HepG2 (cell line): ENCODE results near the gene CTNND1. TPM values are rescaled to one million over a fixed set of nuclear protein-coding genes. Genes with fewer than 3 reads are reported as not detected.

ENCODE experiments used
- AFF4 ChIP-seq: sonication (generic); formaldehyde crosslinking; IDR thresholded peaks from 2 replicates; pipeline ENCODE4 v1.4.0; 2020; ENCODE audit warnings: missing genetic modification reagents
- ATM ChIP-seq: fragments of 450-650 bp; IDR thresholded peaks from 2 replicates; pipeline ENCODE4 v1.7.1; 2017; ENCODE audit warnings: mild to moderate bottlenecking, borderline replicate concordance
- FOXK1 ChIP-seq: sonication (generic); formaldehyde crosslinking; IDR thresholded peaks from 2 replicates; pipeline ENCODE4 v1.4.0; 2020; ENCODE audit warnings: low read depth, missing genetic modification reagents, borderline replicate concordance
- HNF4A ChIP-seq: sonication (generic); formaldehyde crosslinking; IDR thresholded peaks from 2 replicates; pipeline ENCODE4 v1.4.0; 2020; ENCODE audit warnings: missing genetic modification reagents
- MAFK ChIP-seq, 2 experiments: IDR thresholded peaks in 1 of 2; conservative IDR thresholded peaks in 1 of 2; 2 replicates each; pipeline ENCODE4 v1.6.1; 2011; ENCODE audit warnings: improper control_type of control experiment in 2 of 2, low read length in 2 of 2
- MBD4 ChIP-seq: IDR thresholded peaks from 2 replicates; pipeline ENCODE4 v1.6.1; 2012; ENCODE audit warnings: low read length, inconsistent platforms, borderline replicate concordance
- MEIS2 ChIP-seq: sonication (generic); formaldehyde crosslinking; IDR thresholded peaks from 2 replicates; pipeline ENCODE4 v1.9.0; 2021; ENCODE audit warnings: mild to moderate bottlenecking, missing genetic modification reagents
- NFYB ChIP-seq: sonication (generic); formaldehyde crosslinking; IDR thresholded peaks from 2 replicates; pipeline ENCODE4 v1.4.0; 2020; ENCODE audit warnings: missing genetic modification reagents
- POLR2G ChIP-seq: fragments of 200-400 bp; formaldehyde crosslinking; IDR thresholded peaks from 2 replicates; pipeline ENCODE4 v1.6.1; 2018; ENCODE audit warnings: mild to moderate bottlenecking, low read depth, low read length, moderate library complexity
- SAP130 ChIP-seq: IDR thresholded peaks from 2 replicates; pipeline ENCODE4 v1.6.1; 2016; ENCODE audit warnings: low read depth
- SOX13 ChIP-seq, 3 experiments: fragments of 450-650 bp in 1 of 3; sonication (generic) in 1 of 3; formaldehyde crosslinking in 1 of 3; IDR thresholded peaks in 2 of 3; conservative IDR thresholded peaks in 1 of 3; 2 replicates each; pipeline versions ENCODE4 v1.5.0 to v1.6.1; 2016 to 2020; ENCODE audit warnings: antibody characterized with exemption in 1 of 3, mild to moderate bottlenecking in 1 of 3, missing compliant biosample characterization in 1 of 3, missing genetic modification reagents in 1 of 3, moderate library complexity in 1 of 3
- SP5 ChIP-seq: IDR thresholded peaks from 2 replicates; pipeline ENCODE4 v1.6.1; 2016; ENCODE audit warnings: low read depth, borderline replicate concordance
- TFDP1 ChIP-seq: IDR thresholded peaks from 2 replicates; pipeline ENCODE4 v1.6.1; 2016; ENCODE audit warnings: missing compliant biosample characterization, missing genetic modification reagents, borderline replicate concordance
- ZNF614 ChIP-seq: IDR thresholded peaks from 2 replicates; pipeline ENCODE4 v1.6.1; 2018; ENCODE audit warnings: missing biosample characterization, missing genetic modification reagents, inconsistent platforms, borderline replicate concordance
- ZNF777 ChIP-seq: sonication (generic); formaldehyde crosslinking; IDR thresholded peaks from 2 replicates; pipeline ENCODE4 v1.4.0; 2020; ENCODE audit warnings: missing genetic modification reagents
- polyA plus RNA-seq, 8 experiments: library from polyadenylated mRNA; depleted of rRNA in 3 of 8; stranded (reverse) in 7 of 8; unstranded in 1 of 8; fragments of >200 nt; fragmentation: Illumina TruSeq in 4 of 8; extraction: Trizol in 4 of 8; gene quantifications; 2 replicates each; pipeline versions ENCODE4 v1.2.1 to v1.2.3, GENCODE V29; 2011 to 2016; ENCODE audit warnings: low read depth in 4 of 8, missing spikeins in 1 of 8, mixed read lengths in 1 of 8; ENCODE audit not compliant: insufficient read depth in 1 of 8
- total RNA-seq, 5 experiments: library from RNA; depleted of rRNA; stranded (reverse); fragments of >200 nt; fragmentation: Illumina TruSeq; extraction: Trizol; gene quantifications; 2 replicates each; pipeline ENCODE4 v1.2.3, GENCODE V29; 2016; ENCODE audit warnings: low read depth in 1 of 5
- TF ChIP-seq, protein P1 (sequence below): IDR thresholded peaks from 2 replicates; pipeline ENCODE4 v1.6.1; 2016; ENCODE audit warnings: missing genetic modification reagents, missing compliant biosample characterization
- TF ChIP-seq, protein P2 (sequence below): IDR thresholded peaks from 2 replicates; pipeline ENCODE4 v1.4.0; 2020; ENCODE audit warnings: mild to moderate bottlenecking, missing genetic modification reagents
- TF ChIP-seq, protein P3 (sequence below): sonication (generic); formaldehyde crosslinking; IDR thresholded peaks from 2 replicates; pipeline ENCODE4 v1.5.0; 2020; ENCODE audit warnings: mild to moderate bottlenecking, missing genetic modification reagents, moderate library complexity

Gene CTNND1
- total and polyA plus RNA-seq, 2 of the 13 experiments (the other 11 are each of a cell fraction or from before 2014, with no cell fraction given) = 117 to 128 TPM

DNA sequence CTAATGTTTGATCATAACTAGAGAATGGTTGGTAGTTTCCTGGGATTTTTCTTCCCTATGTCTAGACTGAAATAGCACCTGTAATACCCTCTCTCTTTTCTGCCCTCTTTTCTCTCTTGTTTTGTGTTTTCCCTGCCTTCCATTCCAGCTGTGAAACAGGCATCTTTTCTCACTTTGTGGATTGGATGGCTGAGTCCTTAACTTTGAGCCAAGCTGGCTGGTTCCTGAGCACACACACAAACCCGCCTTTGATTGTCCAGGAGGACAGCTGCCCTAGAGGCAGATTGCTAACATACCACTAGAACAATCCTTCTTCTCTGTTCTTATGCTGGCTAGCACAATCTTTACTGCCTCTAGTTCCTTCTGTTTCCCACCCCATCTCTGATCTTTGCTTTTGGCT, 17.7 kb downstream of the CTNND1 start (continued):
- TF ChIP-seq FOXK1 (CRISPR knock-in tag) = 0 out of 2 replicates have a peak, but pooled peaks have one; percentile 14
- TF ChIP-seq TFDP1 (CRISPR knock-in tag) = peak; percentile 22; the same call in 1 of the 2 replicates
- TF ChIP-seq MEIS2 (CRISPR knock-in tag) = 0 out of 2 replicates have a peak, but pooled peaks have one; percentile 31
- TF ChIP-seq SP5 (CRISPR knock-in tag) = peak; percentile 22; the same call in 1 of the 2 replicates
- TF ChIP-seq, protein P1, sequence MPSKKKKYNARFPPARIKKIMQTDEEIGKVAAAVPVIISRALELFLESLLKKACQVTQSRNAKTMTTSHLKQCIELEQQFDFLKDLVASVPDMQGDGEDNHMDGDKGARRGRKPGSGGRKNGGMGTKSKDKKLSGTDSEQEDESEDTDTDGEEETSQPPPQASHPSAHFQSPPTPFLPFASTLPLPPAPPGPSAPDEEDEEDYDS (CRISPR knock-in tag) = 0 out of 2 replicates have a peak, but pooled peaks have one; percentile 32
- TF ChIP-seq, protein P2, sequence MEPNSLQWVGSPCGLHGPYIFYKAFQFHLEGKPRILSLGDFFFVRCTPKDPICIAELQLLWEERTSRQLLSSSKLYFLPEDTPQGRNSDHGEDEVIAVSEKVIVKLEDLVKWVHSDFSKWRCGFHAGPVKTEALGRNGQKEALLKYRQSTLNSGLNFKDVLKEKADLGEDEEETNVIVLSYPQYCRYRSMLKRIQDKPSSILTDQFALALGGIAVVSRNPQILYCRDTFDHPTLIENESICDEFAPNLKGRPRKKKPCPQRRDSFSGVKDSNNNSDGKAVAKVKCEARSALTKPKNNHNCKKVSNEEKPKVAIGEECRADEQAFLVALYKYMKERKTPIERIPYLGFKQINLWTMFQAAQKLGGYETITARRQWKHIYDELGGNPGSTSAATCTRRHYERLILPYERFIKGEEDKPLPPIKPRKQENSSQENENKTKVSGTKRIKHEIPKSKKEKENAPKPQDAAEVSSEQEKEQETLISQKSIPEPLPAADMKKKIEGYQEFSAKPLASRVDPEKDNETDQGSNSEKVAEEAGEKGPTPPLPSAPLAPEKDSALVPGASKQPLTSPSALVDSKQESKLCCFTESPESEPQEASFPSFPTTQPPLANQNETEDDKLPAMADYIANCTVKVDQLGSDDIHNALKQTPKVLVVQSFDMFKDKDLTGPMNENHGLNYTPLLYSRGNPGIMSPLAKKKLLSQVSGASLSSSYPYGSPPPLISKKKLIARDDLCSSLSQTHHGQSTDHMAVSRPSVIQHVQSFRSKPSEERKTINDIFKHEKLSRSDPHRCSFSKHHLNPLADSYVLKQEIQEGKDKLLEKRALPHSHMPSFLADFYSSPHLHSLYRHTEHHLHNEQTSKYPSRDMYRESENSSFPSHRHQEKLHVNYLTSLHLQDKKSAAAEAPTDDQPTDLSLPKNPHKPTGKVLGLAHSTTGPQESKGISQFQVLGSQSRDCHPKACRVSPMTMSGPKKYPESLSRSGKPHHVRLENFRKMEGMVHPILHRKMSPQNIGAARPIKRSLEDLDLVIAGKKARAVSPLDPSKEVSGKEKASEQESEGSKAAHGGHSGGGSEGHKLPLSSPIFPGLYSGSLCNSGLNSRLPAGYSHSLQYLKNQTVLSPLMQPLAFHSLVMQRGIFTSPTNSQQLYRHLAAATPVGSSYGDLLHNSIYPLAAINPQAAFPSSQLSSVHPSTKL (CRISPR knock-in tag) = peak; percentile 52; the same call in 1 of the 2 replicates
- TF ChIP-seq NFYB (CRISPR knock-in tag) = 0 out of 2 replicates have a peak, but pooled peaks have one; percentile 22
- TF ChIP-seq ATM = no peak
- TF ChIP-seq AFF4 (CRISPR knock-in tag) = no peak
- 0 out of 2 replicates have a peak, but pooled peaks have one; percentile 1 for TF ChIP-seq POLR2G
- no peak for TF ChIP-seq MAFK (conservative IDR thresholded peaks at IDR 0.05 in 1 of 2, IDR thresholded peaks at IDR 0.05 in 1 of 2; ENCODE audit: low read length in 2 of 2)
- peak; percentile 57 for TF ChIP-seq SAP130 (CRISPR knock-in tag)
- no peak for TF ChIP-seq SOX13 (IDR thresholded peaks at IDR 0.05)
- TF ChIP-seq SOX13 (CRISPR knock-in tag; conservative IDR thresholded peaks at IDR 0.05 in 1 of 2, IDR thresholded peaks at IDR 0.05 in 1 of 2) = peak in 1 of 2 experiments; percentile 74; a peak in 2 of 4 replicates
- TF ChIP-seq MBD4 = no peak
- peak; percentile 44 for TF ChIP-seq ZNF614 (CRISPR knock-in tag)
- peak; percentile 44 for TF ChIP-seq HNF4A (CRISPR knock-in tag)
- TF ChIP-seq, protein P3, sequence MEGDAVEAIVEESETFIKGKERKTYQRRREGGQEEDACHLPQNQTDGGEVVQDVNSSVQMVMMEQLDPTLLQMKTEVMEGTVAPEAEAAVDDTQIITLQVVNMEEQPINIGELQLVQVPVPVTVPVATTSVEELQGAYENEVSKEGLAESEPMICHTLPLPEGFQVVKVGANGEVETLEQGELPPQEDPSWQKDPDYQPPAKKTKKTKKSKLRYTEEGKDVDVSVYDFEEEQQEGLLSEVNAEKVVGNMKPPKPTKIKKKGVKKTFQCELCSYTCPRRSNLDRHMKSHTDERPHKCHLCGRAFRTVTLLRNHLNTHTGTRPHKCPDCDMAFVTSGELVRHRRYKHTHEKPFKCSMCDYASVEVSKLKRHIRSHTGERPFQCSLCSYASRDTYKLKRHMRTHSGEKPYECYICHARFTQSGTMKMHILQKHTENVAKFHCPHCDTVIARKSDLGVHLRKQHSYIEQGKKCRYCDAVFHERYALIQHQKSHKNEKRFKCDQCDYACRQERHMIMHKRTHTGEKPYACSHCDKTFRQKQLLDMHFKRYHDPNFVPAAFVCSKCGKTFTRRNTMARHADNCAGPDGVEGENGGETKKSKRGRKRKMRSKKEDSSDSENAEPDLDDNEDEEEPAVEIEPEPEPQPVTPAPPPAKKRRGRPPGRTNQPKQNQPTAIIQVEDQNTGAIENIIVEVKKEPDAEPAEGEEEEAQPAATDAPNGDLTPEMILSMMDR (CRISPR knock-in tag) = 0 out of 2 replicates have a peak, but pooled peaks have one; percentile 18
- 0 out of 2 replicates have a peak, but pooled peaks have one; percentile 7 for TF ChIP-seq ZNF777
